NAMALWA (cell line): ENCODE results near the gene RECK.
A peak's percentile ranks its signal among the peaks of the same experiment; 100 is the strongest.

Source experiments
- DNase-seq: peaks from one replicate; pipeline ENCODE4 v3.0.0-alpha.2; 2015; ENCODE audit warnings: low spot score

Gene RECK

DNA sequence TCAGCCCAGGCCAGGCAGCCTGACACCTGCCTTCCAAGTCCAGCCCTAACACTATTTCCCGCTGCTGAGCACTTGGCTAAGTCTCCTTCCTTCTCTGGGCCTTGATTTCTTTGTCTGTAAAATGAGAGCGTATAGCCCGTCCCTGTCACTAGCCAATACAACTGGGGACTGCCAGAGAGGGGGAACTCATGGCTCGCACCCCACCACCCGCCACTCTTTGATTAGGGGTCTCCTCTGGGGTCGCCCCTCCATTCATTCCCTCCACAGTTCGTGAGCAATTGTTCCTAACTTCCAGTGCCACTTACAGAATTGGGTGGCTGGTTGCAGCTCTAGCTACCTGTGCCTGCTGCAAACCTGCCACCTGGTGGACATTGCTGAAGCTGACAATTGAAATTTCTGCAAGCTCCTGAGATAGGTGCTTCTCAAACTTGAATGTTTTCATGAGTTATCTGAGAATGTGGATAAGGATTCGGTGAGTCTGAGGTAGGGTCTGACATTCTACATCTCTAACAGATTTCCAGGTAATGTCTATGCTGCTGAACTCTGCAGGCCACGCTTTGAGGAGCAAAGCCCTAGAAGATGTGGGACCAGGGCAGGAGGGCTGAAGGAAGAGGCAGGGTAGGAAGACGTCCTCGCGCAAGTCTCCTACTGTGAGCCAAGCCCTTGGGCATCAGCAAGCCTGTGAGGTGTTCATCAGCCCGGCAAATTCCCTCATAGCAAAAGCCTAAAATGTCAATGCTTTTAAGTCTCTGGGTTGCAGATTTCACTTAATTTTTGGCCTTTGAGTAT lies 13.3 kb upstream of the RECK start:
- DNase-seq, result peak; percentile 83

DNA sequence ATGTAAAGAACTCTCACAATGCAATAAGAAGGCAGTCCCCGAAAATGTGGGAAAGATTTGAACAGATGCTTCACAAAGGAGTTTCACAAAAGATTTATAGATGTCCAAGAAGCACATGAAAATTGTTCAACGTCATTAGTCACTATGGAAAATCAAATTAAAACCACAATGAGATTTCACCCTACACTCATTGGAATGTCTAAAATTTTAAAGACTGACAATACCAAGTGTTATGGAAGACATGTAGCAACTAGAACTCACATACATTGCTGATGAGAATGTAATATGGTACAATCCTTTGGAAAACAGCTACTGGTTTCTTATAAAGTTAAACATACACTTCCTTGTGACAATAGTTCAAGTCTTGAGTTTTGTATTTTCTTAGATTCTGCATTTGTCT lies 11.0 kb upstream of the RECK start:
- DNase-seq, result no peak

DNA sequence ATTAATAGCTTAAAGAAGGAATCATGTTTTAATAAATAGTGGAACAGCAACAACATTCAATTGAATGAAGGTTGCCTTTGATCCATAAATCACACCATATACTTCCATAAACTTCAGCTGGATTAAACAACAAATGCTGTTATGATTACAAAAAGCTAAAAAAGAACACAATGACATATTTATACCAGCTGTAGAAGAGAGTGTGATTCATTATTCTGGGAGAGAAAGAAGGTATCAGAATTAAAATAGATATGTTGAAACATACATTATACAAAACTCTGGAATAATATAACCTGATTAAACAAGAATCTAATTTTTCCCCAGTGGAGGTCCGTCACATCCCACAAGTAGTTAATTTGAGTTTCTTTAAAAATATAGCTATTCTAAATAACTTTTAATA lies 7.5 kb upstream of the RECK start:
- DNase-seq, result no peak

DNA sequence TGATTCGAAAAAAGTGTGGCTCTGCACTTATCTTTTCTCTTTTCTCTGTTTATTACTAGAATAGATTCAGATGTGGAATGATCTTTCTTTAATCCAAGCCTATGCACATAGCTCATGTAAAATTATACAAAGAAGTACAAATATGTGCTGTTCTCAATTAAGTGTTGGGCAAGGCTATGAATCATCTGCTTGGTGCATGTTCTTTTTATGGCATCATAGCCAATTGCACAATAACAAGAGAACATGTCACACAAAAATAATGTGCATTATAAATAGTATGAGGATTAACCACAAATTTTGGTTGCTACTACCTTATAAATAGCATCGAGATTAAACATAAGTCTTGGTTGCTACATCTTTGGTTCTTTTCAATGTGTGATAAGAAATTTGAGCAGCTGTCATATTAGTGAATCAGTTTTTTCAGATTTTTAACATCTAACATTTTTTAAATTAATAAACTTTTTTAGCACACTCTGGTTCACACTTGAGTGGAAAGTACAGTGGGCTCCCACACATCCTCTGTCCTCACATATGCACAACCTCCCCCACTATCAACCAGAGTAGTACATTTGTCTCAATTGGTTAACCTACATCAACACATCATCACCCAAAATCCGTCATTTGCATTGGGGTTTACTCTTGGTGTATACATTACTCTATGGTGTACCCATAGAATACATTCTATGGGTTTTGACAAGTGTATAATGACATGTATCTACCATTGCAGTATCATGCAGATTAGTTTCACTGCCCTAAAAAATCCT lies 6.8 kb upstream of the RECK start:
- peak; percentile 83 for DNase-seq

DNA sequence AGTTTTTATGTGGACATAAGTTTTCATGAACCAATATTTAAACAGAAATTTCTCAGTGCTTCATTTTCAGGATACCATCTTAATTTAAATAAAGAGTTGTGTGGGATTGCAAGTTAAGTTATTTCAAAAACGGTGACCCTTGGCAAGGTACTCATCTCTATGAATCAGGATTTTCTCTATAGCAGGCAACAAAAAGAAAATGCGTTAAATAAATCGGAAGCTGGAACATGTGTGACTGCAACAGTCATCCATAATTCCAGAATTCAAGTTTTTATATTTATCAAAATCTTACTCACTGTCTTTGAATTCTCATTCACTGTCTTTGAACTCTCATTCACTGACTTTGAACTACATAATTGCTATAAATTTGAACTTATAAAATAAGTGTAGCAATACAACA lies 5.8 kb upstream of the RECK start:
- DNase-seq, result no peak

DNA sequence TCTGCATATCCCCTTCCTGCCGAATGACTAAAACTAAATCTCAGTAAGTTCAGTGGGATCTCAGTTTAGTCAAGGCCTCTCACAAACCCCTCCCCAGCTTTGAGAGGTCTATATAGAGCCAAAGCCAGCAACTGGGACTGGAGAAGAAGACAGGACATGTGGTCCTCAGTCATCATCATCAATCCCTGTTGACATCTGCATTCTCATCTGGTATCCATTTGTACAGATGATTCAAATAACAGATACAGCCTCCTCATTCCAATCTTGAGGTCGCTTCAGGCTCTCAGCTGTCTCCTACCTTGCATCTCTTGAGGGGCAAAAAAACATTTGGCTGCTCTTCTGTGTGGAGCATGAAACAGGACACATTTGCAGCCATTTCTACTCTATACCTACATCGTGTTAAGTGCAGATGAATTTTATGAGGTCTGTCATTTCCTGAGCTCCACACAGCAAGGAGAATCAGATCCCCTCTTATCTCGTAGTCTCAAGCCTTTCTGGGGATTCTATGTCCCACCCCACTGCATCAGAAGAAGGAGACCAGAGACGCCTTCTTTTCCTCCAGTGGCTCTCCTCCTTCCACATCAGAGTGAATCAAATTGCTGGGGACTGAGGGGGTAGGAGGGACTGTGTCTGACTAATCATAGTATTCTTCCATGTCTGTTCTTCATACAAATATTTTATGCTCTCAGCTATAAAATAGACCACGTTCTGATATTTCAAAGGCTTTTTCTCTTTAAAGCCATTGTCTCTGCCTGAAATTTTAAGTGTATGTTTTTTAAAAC lies 4.7 kb upstream of the RECK start:
- DNase-seq, result no peak

DNA sequence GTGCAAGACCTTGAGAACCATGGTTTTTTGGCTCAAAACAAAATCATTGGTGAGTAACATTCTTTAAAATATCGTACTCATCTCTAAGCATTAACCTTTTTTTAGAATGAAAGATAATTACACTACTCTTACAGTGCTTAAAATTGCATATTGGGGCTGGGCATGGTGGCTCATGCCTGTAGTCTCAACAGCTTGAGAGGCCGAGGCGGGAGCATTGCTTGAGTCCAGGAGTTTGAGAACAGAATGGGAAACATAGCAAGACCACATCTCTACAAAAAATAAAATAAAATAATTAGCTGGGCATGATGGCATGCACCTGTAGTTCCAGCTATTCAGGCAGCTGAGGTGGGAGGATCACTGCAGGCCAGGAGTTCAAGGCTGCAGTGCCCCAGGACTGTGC lies 2.9 kb upstream of the RECK start:
- no peak for DNase-seq

DNA sequence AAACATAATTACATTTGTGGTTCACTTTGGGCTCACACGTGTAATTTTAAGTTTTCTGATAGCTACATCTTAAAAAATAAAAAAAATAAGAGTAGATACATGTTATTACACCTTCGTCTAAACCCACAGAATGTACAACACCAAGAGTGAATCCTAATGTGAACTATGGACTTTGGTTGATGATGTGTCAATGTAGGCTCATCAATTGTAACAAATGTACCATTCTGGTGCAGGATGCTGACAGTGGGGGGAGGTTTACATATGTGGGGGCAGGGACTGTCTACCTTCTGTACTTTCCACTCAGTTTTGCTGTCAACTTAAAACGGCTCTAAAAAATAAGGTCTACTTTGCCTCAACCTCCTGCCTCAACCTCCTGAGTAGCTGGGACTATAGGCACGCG lies 2.5 kb upstream of the RECK start:
- DNase-seq, result no peak

DNA sequence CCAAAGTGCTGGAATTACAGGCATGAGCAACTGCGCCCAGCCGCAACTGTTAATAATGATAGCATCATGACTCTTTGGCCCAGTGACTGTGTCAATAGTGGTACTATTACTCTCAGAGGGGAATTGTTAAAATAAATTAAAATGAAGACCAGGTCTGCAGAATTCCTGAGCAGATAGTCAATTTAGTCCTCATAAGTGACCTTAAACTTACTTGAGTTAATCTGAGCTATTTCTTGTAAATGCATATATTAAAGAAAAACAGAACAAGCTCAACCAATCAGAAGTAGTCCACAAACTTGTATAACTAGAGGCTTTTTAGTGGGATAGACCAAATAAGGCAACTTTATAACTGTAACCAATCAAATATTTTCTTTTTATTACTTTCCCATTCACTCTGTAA lies 1.7 kb upstream of the RECK start:
- no peak for DNase-seq

DNA sequence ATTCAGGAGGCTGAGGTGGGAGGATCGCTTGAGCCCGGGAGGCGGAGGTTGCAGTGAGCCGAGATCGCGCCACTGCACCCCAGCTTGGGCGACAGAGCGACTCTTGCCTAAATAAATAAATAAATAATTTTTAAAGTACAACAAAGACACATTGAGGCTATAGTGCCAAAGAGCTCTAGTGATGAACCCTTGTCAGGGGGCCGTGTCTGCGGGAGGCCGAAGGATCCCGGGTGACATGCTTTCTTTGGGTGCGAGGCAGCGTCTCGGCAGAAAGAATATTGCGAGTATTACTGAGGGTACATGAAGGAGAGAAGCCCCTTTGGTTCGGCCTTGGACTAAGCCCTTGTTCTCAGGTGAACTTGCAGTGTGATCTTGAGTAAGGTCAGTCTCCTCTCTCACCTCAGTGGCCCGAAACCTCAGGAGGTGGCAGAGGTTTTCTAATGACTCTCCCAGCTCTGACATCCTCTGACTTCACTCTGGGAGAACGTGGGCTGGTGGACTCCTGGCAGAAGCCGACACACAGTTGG lies 397 bp upstream of the RECK start:
- no peak for DNase-seq

DNA sequence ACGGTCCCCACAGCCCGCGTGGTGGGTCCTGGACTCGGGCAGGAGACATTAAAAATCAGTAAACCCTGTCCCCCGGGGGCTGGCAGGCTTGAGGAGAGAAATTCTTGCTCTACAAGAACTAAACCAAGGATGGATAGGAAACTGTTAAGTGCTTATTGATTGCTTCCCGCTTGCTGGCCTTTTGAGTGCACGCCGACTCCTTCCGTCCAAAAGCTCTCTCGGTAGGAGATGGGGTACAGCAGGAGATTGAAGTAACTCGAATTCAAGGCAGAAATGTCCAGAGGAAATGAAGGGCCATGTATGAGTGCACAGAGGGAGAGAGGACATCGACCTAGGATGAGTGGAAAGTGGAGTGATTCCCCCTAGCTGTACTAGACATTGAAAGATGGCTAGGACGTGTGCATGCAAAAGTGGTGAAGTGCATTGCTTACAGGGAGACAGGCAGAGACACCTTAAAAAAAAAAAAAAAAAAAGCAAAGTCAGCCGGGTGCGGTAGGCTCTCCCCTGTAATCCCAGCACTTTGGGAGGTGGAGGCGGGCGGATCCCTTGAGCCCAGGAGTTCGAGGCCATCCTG lies 923 bp downstream of the RECK start:
- no peak for DNase-seq

DNA sequence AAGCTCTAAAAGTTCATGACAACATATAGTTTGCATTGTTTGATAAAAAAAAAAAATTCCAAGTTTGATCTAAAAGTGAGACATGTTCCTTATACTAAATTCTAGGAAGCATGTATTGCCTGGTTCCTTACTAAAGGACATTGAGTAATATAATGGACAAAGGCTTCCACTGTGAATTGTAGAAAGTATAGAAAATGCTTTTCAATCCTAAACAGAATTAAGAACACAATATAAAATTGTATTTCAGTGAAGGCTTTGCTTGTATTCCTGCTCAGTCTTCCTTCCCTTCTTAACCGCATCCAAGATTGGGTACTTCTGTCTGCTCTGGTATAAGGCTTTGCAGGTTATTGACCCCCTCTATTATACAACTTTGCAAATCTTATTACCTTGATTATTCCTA lies 2.4 kb downstream of the RECK start:
- no peak for DNase-seq

DNA sequence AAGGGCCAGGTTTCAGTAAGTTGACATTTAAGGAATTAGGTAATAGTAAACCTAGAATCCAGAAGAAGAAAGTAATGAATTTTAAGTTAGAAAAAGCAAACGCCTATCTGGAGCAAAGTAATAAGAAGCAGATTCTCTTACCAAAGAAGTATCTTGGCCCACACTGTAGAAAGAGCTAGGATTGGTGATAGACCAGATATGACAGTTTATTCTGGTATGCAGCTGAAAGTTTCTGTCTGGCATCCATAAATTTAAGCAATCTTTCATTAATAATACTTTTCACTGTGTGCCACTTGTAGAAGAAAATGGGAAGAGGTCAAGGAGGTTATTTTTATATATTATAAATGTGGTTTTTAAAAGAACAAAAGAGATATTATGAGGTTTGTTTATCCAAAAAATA lies 3.0 kb downstream of the RECK start:
- no peak for DNase-seq

DNA sequence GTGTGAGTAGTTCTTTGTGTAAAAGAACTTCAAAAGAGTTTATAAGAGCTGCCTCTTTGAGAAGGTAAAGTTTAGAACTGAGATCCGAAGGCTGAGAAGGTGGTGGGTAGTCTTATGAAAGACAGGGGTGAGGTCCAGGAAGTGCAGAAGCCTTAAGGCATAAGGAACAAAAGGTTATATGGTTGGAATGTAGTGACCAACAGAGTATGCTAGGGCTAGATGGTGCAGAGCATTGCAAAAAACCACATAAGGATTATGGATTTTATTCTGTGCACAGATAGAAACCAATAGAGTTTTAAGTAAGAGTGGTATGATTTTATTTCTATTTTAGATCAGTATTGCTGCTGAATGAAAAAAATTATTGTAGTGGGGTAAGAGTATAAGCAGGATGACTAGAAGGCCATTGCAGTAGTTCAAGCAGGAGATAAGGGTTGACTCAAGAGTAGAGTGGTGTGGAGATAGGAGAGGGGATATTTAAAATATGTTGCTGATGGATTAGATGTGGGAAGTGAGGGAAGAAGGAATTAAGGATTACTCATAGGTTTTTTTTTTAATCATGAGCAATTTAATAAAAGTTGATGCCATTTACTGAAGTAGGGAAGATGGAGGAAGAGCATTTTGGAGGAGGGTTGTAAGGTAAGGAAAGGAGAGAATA lies 3.7 kb downstream of the RECK start:
- no peak for DNase-seq

DNA sequence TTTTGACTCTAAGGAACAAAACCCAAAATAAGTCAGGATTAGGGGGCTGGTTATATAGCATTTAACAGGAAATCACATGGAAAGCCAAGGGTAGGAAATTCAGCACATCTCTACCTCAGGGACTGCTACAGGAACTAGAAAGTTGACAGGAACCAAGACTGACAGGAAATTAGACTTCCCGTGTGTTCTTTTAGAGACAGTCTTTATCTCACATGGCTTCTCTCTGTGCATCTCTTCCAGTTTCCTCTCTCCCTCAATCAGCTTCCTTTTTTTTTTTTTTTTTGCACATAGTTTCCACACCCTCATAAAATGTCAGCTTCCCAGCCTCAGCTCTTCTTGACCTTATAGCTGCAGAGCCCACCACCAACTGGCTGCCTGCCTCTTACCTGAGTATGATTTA lies 4.8 kb downstream of the RECK start:
- peak; percentile 40 for DNase-seq

DNA sequence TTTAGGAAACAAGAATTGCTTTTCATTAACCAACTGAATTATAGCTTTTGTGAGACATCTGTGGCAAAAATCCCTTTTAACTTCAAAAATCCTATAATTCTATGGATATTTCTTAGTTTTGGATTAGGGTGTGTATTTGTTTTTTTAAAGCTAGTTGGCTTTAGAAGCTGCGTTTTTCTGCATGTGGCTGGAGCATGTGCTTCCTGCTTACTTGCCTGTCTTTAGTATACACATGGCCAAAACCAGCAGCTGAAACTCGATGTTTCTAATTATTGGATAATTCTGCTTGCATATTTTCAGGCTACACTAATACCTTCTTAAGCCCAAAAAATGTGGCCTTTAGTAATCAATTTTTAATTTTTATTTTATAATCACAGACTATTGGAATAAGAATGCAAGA lies 8.9 kb downstream of the RECK start:
- no peak for DNase-seq

DNA sequence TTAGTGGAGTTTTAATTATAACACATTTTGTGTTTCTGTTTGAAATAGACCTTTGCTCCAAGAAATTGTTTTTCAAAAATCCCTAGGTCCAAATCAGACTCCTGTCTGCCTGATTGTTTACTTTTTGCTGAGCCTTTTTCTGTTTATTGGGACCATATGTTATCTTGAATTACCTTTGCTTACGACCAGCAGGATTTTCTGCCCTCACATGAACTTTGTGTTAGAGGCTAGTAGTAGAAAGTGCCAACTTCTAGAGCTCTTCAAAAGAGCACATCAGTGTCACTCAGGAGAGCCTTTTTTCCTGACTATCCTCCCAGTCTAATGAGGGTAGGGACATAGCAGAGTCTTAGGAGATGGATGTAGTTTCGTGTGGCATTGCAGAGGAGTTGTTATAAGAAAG lies 10.2 kb downstream of the RECK start:
- DNase-seq, result no peak

DNA sequence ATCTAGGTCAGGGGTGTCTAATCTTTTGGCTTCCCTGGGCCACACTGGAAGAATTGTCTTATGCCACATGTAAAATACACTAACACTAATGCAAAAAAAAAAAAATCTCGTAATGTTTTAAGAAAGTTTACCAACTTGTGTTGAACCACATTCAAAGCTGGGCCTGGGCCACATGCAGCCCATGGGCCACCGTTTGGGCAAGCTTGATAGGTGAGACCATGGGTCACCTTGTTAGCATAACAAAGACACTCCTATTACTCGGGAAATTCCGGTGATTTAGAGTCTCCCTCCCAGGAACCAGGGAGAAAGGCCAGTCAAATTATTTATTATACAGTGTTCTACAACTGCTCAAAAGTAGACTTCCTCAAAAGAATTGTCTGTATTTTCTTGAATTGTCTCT lies 12.7 kb downstream of the RECK start:
- DNase-seq, result no peak

DNA sequence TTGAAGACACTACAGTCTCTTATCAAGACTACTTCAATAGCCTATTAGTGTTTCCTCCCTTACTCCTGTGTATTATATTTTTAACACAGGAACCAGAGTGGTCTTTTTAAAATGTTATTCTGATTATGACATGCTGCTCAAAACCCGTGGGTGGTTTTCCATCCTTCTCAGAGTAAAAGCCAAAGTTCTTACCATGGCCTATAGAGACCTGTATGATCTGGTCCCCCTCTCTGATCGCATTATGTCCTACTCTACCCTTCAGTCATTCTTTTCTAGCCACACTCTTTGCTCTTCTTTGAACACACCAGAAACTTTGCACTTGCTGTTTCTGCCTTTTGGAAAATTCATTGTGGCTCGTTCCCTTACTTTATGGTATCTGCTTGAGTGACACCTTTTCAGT lies 13.8 kb downstream of the RECK start:
- no peak for DNase-seq

DNA sequence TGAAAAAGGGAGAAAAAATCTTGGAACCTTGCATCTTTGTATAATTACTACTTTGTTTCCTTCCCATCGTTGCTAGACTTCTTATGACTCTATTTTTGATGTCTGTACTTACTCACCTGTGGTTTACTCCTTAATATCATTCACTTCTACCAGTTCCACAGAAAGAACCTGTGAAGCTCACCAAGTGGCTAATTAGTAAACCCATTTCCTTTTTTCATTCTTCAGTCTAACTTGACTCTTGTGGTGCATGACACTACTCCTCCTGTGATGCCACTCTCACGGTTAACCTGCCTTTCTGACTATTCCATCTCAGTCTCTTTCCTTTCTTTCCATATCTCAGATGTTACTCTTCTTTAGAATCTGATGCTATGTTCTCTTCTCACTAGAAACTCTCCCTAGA lies 14.6 kb downstream of the RECK start:
- DNase-seq, result no peak

DNA sequence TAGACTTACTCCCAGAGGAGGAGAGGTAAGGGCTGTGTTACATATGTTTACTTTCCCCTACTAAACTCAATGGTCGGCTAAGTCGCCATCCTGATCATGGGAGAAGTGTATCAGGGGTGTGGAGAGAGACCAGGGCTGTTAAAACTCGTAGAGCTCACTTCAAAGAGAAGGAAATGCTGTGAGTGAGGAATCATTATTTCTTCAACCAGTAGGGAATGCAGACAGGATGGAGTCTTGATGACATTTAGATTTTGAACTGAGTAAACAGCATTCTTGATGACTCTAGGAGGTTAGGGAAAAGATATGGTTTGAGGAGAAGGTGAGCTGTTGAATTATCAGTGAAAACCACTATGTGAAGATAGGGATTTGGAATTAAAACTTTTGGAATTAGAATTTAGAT lies 17.3 kb downstream of the RECK start:
- DNase-seq, result no peak

DNA sequence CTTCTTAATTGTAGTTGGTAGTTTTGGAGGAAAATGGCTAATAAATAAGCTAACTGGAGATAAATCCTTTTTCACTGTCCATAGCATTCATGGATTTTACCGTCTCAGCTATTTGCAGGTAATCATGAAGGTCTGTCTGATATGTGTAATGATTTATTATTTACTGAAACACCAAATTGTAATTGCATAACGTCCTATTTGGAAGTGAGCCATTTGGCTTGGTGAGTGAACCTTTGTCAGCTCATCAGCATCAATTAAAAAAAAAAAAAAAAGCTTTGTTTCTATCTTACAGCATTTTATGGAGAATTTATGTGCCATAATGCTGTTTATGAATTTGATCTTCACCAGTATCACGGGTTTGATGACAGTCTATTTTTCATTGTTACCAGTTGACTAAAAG lies 20.2 kb downstream of the RECK start:
- DNase-seq, result no peak
